ENCODE data around the gene PHLPP1. TPM values are rescaled to one million over a fixed set of nuclear protein-coding genes. Genes with fewer than 3 reads are reported as not detected.
"Not testable (repeated sequence)": the region's sequence is repeated elsewhere in the genome, so short reads cannot be mapped to it uniquely, and the experiment has no call there.

PHLPP1 gene
- total RNA-seq, 1 donor from 2014 or later = 18.6 TPM

DNA sequence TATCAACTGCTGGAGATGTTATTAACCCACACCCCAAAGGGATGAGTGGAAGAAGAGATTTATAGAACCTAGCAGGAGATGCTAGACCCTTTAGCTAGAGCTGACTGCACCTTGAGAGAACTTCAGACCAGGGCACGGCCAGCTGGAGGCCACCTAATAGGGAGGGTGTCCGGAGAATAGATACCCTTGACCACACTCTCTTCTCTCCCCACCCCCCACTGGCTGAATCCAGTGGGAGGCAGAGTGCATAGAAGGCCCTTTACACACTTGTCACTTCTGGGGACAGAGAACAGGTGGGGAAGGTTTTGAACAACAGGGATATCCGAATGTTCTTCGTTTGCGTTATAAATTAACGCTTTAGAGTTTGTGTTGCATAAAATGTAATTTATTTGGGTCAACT is 84.6 kb downstream of the PHLPP1 start:
- DNase-seq (ENCODE audit: low spot score) (no peak), ATAC-seq (no peak)

DNA sequence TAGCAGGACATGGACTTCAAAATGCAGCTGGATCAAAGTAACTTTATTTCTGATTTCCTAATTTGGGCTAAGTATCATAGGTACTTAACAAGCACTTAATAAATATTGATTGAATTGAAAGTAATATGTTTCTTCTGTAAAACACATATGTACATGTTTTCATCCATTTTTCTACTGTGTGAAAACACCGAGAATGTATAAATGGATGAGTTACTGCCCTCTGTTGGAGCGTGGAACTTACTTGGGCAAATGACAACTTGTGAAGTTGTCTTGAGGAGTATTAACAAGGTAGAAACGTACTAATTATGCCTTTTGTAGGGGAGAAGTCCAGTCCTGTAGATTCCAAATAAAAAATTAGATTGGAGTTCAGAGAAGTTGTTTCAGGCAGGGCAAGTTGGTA is 87.2 kb downstream of the PHLPP1 start:
- peak; percentile 51 for ATAC-seq
- no peak for DNase-seq (ENCODE audit: low spot score)

DNA sequence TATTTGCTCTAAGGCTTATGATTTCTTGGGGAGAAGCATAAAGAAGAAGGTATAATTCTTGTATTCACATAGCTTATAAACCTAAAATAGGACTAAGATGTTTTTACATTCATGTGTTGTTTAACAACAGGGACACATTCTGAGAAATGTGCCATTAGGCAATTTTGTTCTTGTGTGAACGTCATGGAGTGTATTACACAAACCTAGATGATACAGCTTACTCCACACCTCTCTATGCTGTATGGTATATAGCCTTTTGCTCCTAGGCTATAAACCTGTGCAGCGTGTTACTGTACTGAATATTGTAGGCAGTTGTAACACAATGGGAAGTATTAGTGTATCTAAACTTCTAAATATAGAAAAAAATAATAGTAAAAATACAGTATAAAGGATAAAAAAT is 92.1 kb downstream of the PHLPP1 start:
- ATAC-seq (peak; percentile 23), DNase-seq (ENCODE audit: low spot score) (no peak)

DNA sequence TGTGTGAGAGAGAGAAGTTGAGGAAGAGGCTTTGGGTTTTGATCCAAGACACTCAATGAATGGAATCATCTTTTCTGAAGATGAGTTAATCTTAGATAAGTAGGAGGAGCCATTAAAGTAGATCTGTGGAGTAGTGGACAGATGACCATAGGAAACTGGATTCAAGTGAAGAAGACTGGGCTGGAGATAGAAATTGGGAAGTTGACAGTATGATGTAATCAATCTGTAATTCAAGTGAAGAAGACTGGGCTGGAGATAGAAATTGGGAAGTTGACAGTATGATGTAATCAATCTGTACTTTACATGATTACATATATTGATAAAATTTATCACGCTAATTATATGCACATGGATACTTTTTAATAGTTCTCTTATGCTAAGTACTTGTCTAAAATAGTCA is 92.8 kb downstream of the PHLPP1 start:
- no peak for ATAC-seq

DNA sequence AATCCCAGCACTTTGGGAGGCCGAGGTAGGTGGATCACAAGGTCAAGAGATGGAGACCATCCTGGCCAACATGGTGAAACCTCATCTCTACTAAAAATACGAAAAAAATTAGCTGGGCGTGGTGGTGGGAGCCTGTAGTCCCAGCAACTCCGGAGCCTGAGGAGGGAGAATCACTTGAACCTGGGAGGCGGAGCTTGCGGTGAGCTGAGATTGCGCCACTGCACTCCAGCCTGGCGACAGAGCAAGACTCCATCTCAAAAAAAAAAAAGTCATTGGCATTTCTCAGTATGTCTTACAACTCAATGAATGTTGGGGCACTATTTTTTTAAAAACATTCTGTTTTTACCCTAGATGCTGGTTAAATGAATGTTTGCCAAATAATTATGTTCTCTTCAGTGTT is 94.1 kb downstream of the PHLPP1 start:
- ATAC-seq; DNase-seq (ENCODE audit: low spot score): not testable (repeated sequence)

More for the DNA sequence above, 92.8 kb downstream of the PHLPP1 start:
- no peak for DNase-seq (ENCODE audit: low spot score)

DNA sequence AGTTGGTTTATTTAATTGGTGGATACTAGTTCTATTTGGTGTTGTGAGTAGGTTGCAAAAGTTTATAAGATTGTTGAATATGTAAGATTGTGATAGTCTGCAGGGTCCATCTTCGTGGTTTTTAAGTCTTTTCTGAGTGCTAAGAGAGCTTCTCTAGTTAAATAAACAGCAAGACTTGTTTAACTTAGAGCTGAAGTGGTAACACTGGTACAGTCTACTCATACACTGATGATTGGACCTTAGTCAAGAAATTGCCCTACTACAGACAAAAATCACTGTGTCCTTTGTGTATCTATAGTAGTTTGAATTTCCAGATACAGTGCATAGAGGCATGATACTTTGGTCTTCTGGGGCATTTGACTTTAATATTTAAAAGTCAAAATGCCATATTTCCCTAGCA is 94.6 kb downstream of the PHLPP1 start:
- DNase-seq (ENCODE audit: low spot score) (no peak), ATAC-seq (peak; percentile 10)

DNA sequence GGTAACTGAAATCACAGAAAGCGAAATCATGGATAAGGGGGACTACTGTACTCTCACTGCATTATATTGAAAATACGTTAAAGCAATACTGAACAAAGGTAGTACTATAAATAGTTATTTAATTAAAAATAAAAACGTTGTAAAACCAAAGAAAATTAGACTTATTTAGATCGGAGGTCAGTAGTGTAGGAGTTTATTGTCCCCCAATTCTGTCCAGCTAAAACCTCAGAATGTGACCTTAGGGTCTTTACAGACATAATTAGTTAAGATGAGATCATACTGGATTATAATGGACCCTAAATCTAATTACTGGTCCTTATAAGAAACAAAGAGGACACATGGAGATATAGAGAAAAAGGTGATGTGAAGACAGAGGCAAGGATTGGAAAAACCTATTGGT is 95.3 kb downstream of the PHLPP1 start:
- no peak for DNase-seq (ENCODE audit: low spot score)
- ATAC-seq = no peak

DNA sequence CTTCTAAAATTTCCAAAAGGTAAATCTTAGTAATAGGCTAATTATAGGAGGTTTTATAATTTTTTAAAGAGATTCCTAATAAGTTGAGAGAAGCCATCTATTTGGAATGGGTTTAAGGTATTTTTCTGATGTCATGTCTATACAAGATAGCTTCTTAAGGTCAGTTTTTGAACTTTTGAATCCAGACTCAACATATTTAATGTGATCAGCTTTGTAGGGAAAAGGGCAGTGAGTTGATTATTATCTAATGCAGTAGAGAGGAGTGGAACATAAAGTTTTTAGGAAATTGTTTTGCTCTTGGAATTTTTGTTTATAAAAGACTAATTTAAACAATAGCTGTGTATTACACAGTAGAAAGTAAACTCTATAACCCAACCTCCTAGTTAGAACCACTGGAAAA is 96.3 kb downstream of the PHLPP1 start:
- DNase-seq (ENCODE audit: low spot score) = no peak
- ATAC-seq = peak; percentile 34

DNA sequence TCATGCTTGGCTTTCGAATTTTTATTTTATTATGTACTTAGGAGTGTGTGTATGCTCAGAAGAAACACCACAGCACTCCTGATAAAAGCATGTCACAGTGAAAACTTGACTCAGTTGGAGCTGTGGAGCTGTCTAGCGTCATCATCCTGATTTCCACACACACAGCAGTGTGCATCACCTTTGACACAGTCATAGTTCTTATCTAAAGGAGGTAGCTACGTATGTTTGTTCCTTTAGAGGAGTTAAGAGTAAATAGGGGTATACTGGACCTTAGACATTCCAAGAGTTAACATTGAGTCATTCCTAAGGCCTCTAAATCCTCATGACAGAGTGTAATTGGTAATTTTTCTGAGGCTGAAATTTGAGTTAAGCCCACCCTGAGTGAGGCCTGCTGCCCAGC is 96.9 kb downstream of the PHLPP1 start:
- ATAC-seq = peak; percentile 53
- no peak for DNase-seq (ENCODE audit: low spot score)

DNA sequence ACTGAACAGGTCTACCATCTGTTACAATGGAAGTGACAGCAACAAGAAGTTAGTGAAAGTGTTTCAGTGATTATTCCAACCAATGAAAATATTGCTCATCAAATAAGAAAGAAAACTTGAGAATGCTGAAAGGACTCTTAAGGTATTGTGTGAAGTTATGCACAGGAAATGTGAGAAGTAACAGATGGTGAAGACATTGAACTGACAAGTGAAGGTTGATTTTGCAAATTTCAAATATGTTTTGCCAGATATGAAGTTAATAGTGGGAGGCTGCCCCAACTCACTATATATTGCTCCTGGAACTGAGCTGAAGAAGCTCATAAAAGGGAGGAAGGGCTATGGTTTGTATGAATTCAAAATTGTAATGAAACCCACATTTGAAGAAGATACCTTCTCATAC is 97.5 kb downstream of the PHLPP1 start:
- no peak for ATAC-seq
- DNase-seq (ENCODE audit: low spot score) = no peak

DNA sequence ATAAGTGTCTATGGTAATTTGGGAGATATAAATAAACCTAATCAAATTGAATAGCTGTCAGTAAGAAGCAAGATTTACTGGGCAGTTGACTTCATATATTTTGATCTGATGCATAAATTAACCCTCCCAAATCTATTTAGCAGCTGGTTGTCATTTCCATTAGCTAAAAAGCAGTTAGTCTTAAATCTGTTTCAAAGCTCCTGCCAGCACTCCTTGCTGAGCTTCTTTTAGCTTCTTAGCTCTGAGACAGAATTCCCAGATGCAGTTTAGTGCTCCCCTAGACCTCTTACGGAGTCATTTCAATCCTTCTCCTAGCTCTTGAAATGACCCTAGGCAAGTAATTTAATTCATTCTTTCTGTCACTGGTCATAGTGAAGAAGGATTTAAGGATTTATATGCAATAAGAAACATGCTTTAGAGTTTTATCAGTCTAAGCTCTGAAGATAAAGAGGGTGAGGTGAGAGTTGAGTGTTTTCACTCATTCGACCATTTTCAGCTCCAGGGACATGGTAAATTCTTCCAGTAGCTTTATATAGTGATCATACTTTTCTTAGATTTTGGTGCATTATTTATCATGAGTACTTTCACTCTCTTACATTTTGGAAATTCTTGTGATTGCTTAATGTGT is 98.9 kb downstream of the PHLPP1 start:
- DNase-seq (ENCODE audit: low spot score) (no peak), ATAC-seq (no peak)

DNA sequence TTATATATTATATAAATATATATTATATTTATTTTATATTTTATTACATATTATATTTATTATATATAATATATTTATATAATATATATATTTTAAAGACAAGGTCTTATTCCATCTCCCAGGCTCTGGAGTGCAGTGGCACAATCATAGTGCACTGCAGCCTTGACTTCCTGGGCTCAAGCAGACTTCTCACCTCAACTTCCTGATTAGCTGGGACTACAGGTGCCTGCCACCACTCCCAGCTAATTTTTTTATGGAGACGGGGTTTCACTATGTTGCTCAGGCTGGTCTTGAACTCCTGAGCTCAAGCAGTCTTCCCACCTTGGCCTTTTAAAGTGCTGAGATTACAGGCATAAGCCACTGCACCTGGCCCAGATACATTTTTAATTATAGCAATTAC is 110.0 kb downstream of the PHLPP1 start:
- ATAC-seq (no peak), DNase-seq (ENCODE audit: low spot score) (no peak)

DNA sequence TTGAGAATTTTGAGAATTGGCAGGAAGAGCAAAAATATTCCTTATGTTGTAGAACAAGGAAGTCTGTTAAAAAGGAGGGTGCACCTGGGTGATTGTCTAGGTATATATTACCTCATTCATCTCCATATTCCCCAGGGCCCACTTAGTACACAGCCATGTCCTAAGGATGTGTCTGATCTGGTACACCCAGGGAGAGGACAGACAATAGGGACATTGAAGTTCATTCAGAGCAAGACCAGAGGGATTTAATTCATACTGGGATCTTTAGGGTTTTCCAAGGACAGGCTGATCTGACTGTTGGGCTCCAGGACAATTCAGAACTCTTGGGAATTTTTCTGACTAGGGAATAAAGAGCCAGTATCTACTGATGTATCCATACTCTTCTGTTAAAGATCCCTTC is 112.1 kb downstream of the PHLPP1 start:
- ATAC-seq (no peak), DNase-seq (ENCODE audit: low spot score) (no peak)

DNA sequence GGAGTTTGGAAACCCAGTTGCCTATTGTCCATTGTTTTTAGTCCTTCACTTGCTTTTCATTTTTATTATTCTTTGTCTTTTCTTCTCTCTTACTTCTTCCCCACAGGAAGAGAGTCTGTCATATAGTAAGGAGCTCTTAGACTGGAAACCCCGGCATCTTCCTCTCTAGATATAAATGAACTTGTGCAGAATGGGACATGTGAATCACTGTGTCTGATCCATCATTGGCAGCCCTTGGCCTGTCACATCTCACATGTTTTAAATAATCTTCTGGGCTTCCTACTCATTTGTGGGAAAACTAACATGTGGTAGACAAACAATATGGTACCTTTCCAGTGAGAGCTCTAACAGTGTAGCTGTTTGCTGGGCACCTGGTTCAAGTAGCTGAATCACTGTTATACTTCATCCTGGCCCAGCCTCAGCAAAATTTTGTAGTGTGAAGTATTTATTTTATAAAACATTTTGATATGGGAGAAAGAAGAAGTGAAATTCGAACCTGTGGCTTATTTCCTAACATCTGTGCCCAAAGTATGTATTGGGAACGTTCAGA is 112.8 kb downstream of the PHLPP1 start:
- DNase-seq (ENCODE audit: low spot score) (no peak), ATAC-seq (no peak)

DNA sequence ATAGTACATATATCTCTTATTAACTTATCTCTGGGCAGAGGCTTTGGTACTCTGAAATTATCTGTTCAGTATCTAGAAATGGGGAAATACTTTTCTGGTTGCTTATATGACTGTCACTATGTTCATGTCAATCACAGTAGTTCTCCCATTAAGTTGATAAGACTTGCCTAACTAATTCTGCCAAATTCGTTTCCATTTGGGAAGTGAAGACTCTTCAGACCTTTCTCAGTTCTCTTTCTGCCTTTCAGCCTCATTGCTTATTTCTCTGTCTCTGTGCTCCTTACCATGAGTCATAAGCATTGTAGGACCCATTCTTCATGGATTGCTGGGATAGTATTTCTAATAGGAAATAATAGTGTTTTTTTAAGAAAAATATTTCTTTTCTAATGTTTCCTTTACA is 113.5 kb downstream of the PHLPP1 start:
- no peak for ATAC-seq

DNA sequence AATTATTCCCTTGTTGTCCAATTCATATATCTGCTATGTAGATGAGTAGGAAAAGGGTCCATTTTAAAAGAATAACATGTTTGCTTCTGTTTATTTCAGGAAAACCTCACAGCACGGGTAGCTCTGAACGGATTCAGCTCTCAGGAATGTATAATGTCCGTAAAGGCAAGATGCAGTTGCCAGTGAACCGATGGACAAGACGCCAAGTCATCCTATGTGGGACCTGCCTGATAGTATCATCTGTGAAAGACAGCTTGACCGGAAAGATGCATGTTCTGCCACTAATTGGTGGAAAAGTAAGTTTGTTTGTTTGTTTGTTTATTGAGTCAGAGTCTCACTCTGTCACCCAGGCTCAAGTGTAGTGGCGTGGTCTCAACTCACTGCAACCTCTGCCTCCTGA is 114.6 kb downstream of the PHLPP1 start:
- no peak for DNase-seq (ENCODE audit: low spot score)
- ATAC-seq = no peak

More for the DNA sequence above, 113.5 kb downstream of the PHLPP1 start:
- no peak for DNase-seq (ENCODE audit: low spot score)

DNA sequence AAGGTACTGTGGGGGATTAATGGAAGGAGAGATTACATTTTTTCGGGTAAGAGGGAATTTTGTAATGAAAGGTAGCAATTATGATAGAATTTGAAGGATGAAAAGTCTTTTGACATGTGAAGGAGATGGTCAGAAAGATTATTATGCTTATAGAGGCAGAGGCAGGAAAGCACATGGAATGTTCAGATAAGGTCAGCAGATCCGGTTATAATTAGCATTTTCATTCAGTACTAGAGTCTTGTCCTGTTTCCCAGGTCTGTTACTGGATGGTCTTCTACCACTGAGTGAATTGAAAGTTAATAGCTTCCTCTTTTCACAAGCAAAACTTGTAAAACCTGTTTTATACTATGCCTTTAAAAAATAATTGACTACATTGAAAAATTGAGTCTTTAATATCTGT is 116.9 kb downstream of the PHLPP1 start:
- ATAC-seq (no peak), DNase-seq (ENCODE audit: low spot score) (no peak)

DNA sequence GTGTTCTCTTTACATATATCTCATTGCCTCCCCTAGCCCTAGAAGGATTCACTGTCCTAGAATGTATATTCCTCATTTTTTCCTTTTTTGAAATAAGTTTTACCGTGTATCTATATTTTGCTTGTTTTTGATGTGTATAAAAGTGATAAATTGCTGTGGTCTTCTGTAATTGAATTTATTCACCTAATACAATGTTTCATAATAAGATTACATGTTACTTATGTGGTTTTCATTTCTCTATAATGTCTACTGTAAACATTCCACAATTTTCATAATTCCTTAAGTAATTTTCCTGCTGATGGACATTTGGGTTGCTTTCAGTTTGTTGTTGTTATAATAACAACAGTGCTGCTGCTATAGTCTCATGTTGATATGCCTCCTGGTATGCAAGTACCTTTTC is 118.2 kb downstream of the PHLPP1 start:
- no peak for ATAC-seq
- no peak for DNase-seq (ENCODE audit: low spot score)

DNA sequence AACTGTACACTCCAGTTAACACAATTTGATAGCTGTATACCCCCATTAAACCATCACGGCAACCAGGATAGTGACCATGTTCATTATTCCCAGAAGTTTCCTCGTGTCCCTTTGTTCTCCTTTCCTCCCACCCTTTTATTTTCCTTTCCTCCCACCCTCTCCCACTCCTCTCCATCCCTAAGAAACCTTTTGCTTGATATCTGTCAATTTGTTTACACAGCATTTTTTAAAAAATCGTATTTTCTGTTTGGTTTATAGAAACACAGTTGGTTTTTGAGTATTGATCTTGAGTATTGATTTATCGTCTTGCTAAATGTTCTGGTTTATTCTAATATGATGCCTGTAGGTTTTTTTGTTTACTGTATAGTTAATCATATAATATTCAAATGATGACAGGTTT is 119.4 kb downstream of the PHLPP1 start:
- no peak for ATAC-seq
- DNase-seq (ENCODE audit: low spot score) = no peak

DNA sequence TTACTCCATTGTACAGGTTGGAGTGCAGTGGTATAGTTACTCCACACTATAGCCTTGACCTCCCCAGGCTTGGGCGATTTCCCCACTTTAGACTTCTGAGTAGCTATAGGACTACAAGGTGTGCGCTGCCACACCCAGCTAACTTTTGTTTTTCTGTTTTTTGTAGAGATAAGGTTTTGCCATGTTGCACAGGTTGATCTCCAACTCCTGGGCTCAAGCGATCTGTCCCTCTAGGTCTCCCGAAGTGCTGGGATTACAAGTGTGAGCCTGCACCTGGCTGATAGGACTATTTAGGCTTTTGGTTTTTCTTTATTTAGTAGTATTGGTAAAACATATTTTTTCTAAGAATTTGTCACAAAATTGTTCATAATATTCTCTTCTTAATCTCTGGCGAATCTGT is 121.7 kb downstream of the PHLPP1 start:
- DNase-seq (ENCODE audit: low spot score) (no peak), ATAC-seq (no peak)

DNA sequence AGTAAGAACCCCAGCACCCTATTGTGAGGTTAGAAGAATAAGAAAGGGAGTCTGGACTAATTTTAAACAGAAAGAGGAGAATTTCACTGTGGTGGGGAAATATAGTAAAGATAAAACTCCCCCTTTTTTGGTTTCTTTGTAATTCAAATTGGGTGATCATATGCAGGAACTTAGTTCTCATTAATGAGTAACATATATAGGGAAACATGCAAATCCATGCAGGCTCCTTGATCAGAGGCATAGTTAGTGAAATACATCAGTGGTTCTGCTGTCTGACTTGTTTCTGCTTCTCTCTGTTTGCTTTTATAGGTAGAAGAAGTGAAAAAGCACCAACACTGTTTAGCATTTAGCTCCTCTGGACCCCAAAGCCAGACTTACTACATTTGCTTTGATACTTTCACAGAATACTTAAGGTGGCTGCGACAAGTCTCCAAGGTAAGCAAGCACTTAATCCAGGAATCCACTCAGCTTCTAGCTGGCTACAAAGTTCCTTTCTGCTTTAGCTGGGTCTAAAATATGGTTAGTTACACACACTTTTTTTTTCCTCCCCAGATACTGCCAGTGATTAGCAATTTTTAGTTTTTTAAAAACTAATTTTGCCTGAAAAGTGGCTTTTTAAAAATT is 123.2 kb downstream of the PHLPP1 start:
- no peak for ATAC-seq
- DNase-seq (ENCODE audit: low spot score) = no peak

DNA sequence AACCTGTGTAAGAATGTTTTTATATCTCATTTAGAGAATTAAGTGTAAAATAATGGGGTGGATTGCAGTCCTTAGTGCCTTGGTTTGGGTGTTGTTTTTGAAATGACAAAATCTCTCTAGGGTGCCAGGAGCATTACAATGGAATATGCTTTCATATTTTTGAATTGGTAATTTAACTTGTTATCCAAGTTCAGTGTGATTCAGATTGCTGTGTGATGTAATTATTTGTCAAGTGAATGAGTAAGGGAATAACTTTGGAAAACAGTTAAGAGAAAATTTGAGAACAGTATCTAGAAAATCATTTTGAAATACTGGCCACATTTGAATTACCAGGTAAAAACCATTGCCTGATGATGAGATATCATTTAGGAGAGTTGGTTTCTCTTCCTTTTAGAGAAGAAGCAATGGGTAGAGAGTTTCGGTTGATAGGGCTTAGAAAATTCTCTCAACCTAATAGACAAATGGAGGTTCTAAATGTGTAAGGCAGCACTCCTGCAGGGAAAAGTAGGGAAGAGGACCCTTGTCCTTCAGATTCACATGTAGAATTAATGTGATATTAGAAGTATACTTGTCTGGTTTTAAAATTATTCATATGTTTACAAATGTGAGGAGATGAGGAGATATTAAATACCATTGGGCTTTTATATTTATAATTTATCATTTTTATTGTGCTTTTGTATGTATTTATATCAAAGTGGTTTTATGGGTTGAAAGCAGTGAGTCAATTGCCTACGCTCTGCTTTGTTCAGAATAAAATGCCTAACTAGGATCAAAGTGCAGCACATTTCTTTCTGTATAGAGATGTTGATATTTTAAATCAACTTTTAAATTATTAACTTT is 124.8 kb downstream of the PHLPP1 start:
- DNase-seq (ENCODE audit: low spot score) (no peak), ATAC-seq (peak; percentile 71)

All from left lobe of liver (tissue), 2 donors.